Endothelial cell (in vitro differentiated cells): ENCODE results near the gene CAVIN3. TPM values are rescaled to one million over a fixed set of nuclear protein-coding genes. Genes with fewer than 3 reads are reported as not detected.

ENCODE experiments used
- DNase-seq: peaks from one replicate; pipeline ENCODE4 v3.0.0; 2021; ENCODE audit warnings: low spot score
- H3K27ac Mint-ChIP-seq: one replicate; pipeline ENCODE4 v1.8.0; 2021; ENCODE audit warnings: mixed read lengths, inconsistent platforms; ENCODE audit not compliant: unreplicated experiment
- H3K27me3 Mint-ChIP-seq: one replicate; pipeline ENCODE4 v1.8.0; 2021; ENCODE audit warnings: mild to moderate bottlenecking, moderate library complexity, mixed read lengths, inconsistent platforms; ENCODE audit not compliant: unreplicated experiment
- H3K36me3 Mint-ChIP-seq: one replicate; pipeline ENCODE4 v1.8.0; 2021; ENCODE audit warnings: mild to moderate bottlenecking, low read depth, mixed read lengths, inconsistent platforms; ENCODE audit not compliant: unreplicated experiment
- H3K4me1 Mint-ChIP-seq: one replicate; pipeline ENCODE4 v1.8.0; 2021; ENCODE audit warnings: mild to moderate bottlenecking, mixed read lengths, inconsistent platforms; ENCODE audit not compliant: unreplicated experiment
- H3K4me3 Mint-ChIP-seq: one replicate; pipeline ENCODE4 v1.8.0; 2021; ENCODE audit warnings: mild to moderate bottlenecking, mixed read lengths, inconsistent platforms; ENCODE audit not compliant: unreplicated experiment
- H3K9me3 Mint-ChIP-seq: one replicate; pipeline ENCODE4 v1.8.0; 2021; ENCODE audit warnings: mixed read lengths, inconsistent platforms; ENCODE audit not compliant: unreplicated experiment
- total RNA-seq: library from RNA; stranded (reverse); fragmentation: NEBNext Ultra II Directional; extraction: Animal tissue kit (Norgen Biotek cat#: 25700); gene quantifications from one replicate; pipeline ENCODE4 v1.2.1, GENCODE V29; 2021; ENCODE audit not compliant: unreplicated experiment
- TF ChIP-seq, protein P1 (sequence below): fragments of 200-600 bp; sonication (generic); IDR thresholded peaks from one replicate; pipeline ENCODE4 v1.5.0; 2021; ENCODE audit warnings: antibody characterized with exemption; ENCODE audit not compliant: unreplicated experiment

Gene CAVIN3
- total RNA-seq, 1 donor from 2014 or later: 91.0 TPM

DNA sequence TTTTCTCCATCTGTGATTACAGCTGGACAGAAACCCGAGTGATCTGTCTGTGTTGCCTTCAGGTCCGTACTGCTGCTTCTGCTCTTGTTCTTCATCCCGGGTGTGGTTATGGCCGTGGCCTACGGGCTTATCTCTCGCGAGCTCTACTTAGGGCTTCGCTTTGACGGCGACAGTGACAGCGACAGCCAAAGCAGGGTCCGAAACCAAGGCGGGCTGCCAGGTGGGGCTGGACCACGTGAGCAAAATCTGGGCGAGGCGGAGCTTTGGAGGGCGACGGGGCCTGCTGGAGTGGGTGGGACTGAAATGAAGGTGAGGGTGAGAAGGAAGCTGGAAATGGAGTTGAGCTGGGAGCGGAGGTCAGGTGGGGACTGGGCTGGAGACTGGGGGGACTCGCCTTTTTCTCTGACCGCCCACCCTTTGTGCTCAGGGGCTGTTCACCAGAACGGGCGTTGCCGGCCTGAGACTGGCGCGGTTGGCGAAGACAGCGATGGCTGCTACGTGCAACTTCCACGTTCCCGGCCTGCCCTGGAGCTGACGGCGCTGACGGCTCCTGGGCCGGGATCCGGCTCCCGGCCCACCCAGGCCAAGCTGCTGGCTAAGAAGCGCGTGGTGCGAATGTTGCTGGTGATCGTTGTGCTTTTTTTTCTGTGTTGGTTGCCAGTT is 49.6 kb downstream of the CAVIN3 start:
- Mint-ChIP-seq H3K9me3 (no peaks in the 10 kb centered on the region), H3K4me3 (no peak overlapping the region), H3K36me3 (no peaks in the 10 kb centered on the region), H3K27me3 (no peaks in the 10 kb centered on the region), H3K27ac (no peak overlapping the region), H3K4me1 (peaks cover 3% of the 10 kb centered on the region)
- DNase-seq: no peak
- TF ChIP-seq, protein P1, sequence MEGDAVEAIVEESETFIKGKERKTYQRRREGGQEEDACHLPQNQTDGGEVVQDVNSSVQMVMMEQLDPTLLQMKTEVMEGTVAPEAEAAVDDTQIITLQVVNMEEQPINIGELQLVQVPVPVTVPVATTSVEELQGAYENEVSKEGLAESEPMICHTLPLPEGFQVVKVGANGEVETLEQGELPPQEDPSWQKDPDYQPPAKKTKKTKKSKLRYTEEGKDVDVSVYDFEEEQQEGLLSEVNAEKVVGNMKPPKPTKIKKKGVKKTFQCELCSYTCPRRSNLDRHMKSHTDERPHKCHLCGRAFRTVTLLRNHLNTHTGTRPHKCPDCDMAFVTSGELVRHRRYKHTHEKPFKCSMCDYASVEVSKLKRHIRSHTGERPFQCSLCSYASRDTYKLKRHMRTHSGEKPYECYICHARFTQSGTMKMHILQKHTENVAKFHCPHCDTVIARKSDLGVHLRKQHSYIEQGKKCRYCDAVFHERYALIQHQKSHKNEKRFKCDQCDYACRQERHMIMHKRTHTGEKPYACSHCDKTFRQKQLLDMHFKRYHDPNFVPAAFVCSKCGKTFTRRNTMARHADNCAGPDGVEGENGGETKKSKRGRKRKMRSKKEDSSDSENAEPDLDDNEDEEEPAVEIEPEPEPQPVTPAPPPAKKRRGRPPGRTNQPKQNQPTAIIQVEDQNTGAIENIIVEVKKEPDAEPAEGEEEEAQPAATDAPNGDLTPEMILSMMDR: no peak

DNA sequence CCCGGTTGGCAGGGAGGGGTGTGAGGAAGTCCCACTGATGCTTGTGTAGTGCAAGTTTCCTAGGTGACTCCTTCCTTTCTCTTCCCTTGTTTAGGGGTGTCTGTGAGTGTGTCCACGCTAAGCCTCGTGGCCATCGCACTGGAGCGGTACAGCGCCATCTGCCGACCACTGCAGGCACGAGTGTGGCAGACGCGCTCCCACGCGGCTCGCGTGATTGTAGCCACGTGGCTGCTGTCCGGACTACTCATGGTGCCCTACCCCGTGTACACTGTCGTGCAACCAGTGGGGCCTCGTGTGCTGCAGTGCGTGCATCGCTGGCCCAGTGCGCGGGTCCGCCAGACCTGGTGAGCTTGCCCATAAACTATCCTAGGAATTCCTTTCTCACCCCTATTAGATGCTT is 50.3 kb downstream of the CAVIN3 start:
- H3K4me3 Mint-ChIP-seq: no peak overlapping the region
- H3K27me3 Mint-ChIP-seq: no peaks in the 10 kb centered on the region
- H3K27ac Mint-ChIP-seq: no peak overlapping the region
- peaks cover 3% of the 10 kb centered on the region for H3K4me1 Mint-ChIP-seq
- no peaks in the 10 kb centered on the region for H3K9me3 Mint-ChIP-seq
- DNase-seq: no peak
- TF ChIP-seq, protein P1: no peak
- no peaks in the 10 kb centered on the region for H3K36me3 Mint-ChIP-seq

Other genes with a start within 250 kb of the CAVIN3 start
- gene OR56B4, start 212.8 kb downstream of the CAVIN3 start, total RNA-seq: not detected
- gene OR52B2, start 150.2 kb downstream of the CAVIN3 start, total RNA-seq: not detected
- not detected for gene OR52W1, start 121.3 kb downstream of the CAVIN3 start, total RNA-seq
- gene C11orf42, start 114.9 kb downstream of the CAVIN3 start, total RNA-seq: not detected
- 29.3 TPM for gene FHIP1B, start 85.9 kb downstream of the CAVIN3 start, total RNA-seq
- not detected for gene CNGA4, start 81.4 kb downstream of the CAVIN3 start, total RNA-seq
- gene CCKBR, start 60.7 kb downstream of the CAVIN3 start, total RNA-seq: 0.64 TPM
- 24.8 TPM for gene SMPD1, start 70.0 kb upstream of the CAVIN3 start, total RNA-seq
- 43.6 TPM for gene APBB1, start 98.6 kb upstream of the CAVIN3 start, total RNA-seq
- 1.4 TPM for gene HPX, start 120.5 kb upstream of the CAVIN3 start, total RNA-seq
- 26.0 TPM for gene TRIM3, start 153.4 kb upstream of the CAVIN3 start, total RNA-seq
- gene ARFIP2, start 160.8 kb upstream of the CAVIN3 start, total RNA-seq: 46.7 TPM
- gene TIMM10B, start 161.0 kb upstream of the CAVIN3 start, total RNA-seq: 42.2 TPM
- 8.5 TPM for gene DNHD1, start 176.8 kb upstream of the CAVIN3 start, total RNA-seq